Neural progenitor cell (in vitro differentiated cells): ENCODE measurements around the gene RNF41.
"Not testable (repeated sequence)": the region's sequence is repeated elsewhere in the genome, so short reads cannot be mapped to it uniquely, and the experiment has no call there.

Experiments used
- EZH2 ChIP-seq: fragments of 200-600 bp; sonication (generic); IDR thresholded peaks from 2 replicates; pipeline ENCODE4 v1.6.1; 2017; ENCODE audit warnings: antibody characterized with exemption, mild to moderate bottlenecking, moderate library complexity
- EZH2phosphoT487 ChIP-seq: fragments of 200-600 bp; sonication (generic); IDR thresholded peaks from 2 replicates; pipeline ENCODE4 v1.6.1; 2017; ENCODE audit warnings: antibody characterized with exemption
- TF ChIP-seq, protein P1 (sequence below): fragments of 200-600 bp; sonication (generic); IDR thresholded peaks from 2 replicates; pipeline ENCODE4 v1.5.1; 2017; ENCODE audit warnings: antibody characterized with exemption, mild to moderate bottlenecking

DNA sequence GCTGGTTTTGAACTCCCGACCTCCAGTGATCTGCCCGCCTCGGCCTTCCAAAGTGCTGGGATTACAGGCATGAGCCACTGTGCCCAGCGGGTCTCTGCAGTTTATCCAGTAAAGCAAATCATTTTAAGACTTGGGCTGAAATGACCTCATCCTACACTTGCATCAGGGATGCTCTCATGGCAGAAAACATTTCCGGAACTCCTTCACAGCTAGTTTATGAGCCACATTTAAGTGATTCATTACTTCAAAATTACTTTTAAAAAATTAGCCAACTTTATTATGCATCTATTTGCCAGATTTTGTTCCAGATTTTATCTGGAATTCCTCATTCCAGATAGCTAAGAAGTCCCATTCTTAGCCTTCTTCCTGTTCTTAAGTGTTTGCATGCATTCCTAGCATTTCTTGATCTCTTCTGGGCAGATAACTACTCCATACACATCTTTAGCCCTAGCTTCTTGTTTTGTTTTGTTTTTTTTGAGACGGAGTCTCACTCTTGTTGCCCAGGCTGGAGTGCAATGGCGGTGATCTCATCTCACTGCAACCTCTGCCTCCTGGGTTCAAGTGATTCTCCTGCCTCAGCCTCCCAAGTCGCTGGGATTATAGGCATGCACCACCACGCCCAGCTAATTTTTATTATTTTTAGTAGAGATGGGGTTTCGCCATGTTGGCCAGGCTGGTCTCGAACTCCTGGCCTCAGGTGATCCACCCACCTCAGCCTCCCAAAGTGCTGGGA lies 24.7 kb downstream of the RNF41 start:
- TF ChIP-seq, protein P1, sequence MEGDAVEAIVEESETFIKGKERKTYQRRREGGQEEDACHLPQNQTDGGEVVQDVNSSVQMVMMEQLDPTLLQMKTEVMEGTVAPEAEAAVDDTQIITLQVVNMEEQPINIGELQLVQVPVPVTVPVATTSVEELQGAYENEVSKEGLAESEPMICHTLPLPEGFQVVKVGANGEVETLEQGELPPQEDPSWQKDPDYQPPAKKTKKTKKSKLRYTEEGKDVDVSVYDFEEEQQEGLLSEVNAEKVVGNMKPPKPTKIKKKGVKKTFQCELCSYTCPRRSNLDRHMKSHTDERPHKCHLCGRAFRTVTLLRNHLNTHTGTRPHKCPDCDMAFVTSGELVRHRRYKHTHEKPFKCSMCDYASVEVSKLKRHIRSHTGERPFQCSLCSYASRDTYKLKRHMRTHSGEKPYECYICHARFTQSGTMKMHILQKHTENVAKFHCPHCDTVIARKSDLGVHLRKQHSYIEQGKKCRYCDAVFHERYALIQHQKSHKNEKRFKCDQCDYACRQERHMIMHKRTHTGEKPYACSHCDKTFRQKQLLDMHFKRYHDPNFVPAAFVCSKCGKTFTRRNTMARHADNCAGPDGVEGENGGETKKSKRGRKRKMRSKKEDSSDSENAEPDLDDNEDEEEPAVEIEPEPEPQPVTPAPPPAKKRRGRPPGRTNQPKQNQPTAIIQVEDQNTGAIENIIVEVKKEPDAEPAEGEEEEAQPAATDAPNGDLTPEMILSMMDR, result not testable (repeated sequence)
- not testable (repeated sequence) for TF ChIP-seq EZH2, EZH2phosphoT487
